ENCODE results near the gene TSPAN9.

GRCh38 chr12:3280967-3281366 lies 203.8 kb downstream of the TSPAN9 start:
- TF ChIP-seq, protein P1, sequence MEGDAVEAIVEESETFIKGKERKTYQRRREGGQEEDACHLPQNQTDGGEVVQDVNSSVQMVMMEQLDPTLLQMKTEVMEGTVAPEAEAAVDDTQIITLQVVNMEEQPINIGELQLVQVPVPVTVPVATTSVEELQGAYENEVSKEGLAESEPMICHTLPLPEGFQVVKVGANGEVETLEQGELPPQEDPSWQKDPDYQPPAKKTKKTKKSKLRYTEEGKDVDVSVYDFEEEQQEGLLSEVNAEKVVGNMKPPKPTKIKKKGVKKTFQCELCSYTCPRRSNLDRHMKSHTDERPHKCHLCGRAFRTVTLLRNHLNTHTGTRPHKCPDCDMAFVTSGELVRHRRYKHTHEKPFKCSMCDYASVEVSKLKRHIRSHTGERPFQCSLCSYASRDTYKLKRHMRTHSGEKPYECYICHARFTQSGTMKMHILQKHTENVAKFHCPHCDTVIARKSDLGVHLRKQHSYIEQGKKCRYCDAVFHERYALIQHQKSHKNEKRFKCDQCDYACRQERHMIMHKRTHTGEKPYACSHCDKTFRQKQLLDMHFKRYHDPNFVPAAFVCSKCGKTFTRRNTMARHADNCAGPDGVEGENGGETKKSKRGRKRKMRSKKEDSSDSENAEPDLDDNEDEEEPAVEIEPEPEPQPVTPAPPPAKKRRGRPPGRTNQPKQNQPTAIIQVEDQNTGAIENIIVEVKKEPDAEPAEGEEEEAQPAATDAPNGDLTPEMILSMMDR (IDR thresholded peaks at IDR 0.05; ENCODE audit: insufficient read depth, low read length, poor library complexity, severe bottlenecking), result no peak
- TF ChIP-seq EZH2phosphoT487 (conservative IDR thresholded peaks at IDR 0.05; ENCODE audit: low read length), result no peak

All from SU-DHL-6 (cell line).